OCI-LY3 (cell line): ENCODE results near the gene STRIP2.
A peak's percentile ranks its signal among the peaks of the same experiment; 100 is the strongest.

ENCODE experiments used
- H2AFZ ChIP-seq: fragments of 200-600, 300-600 bp; shearing (Covaris generic); 2 replicates; pipeline ENCODE4 v1.6.0; 2014; ENCODE audit warnings: antibody characterized with exemption, low read depth, low read length
- H3K27ac ChIP-seq: fragments of 200-600, 300-600 bp; sonication (generic); 2 replicates; pipeline ENCODE4 v1.5.1; 2014; ENCODE audit warnings: mild to moderate bottlenecking, low read length, moderate library complexity, mixed read lengths
- H3K27me3 ChIP-seq: fragments of 200-600, 300-600 bp; sonication (generic); 2 replicates; pipeline ENCODE4 v1.6.1; 2014; ENCODE audit warnings: low read depth, low read length, mixed read lengths
- H3K36me3 ChIP-seq: fragments of 200-600, 300-600 bp; sonication (generic); replicated peaks from 2 replicates; pipeline ENCODE3; 2014; ENCODE audit warnings: low read depth, low read length, mixed read lengths
- H3K4me1 ChIP-seq: fragments of 300-600, 200-600 bp; sonication (generic); 2 replicates; pipeline ENCODE4 v1.6.1; 2014; ENCODE audit warnings: low read length, mixed read lengths
- H3K4me2 ChIP-seq: fragments of 200-600, 300-600 bp; sonication (generic); 2 replicates; pipeline ENCODE4 v1.6.1; 2014; ENCODE audit warnings: low read length, mixed read lengths
- H3K4me3 ChIP-seq: fragments of 300-600, 200-600 bp; sonication (generic); 2 replicates; pipeline ENCODE4 v1.5.1; 2014; ENCODE audit warnings: antibody characterized with exemption, mild to moderate bottlenecking, low read length, moderate library complexity
- H3K79me2 ChIP-seq: fragments of 300-600, 200-600 bp; shearing (Covaris generic); 2 replicates; pipeline ENCODE4 v1.6.1; 2014; ENCODE audit warnings: mild to moderate bottlenecking, low read length, mixed read lengths
- H3K9ac ChIP-seq: fragments of 300-600, 200-600 bp; shearing (Covaris generic); 2 replicates; pipeline ENCODE4 v1.6.0; 2014; ENCODE audit warnings: mild to moderate bottlenecking, low read length, moderate library complexity
- H3K9me3 ChIP-seq: fragments of 200-600, 300-600 bp; shearing (Covaris generic); 2 replicates; pipeline ENCODE4 v1.6.1; 2014; ENCODE audit warnings: low read length, mixed read lengths; ENCODE audit not compliant: insufficient read depth
- H4K20me1 ChIP-seq: fragments of 200-600, 300-600 bp; sonication (generic); 2 replicates; pipeline ENCODE4 v1.6.1; 2016; ENCODE audit warnings: low read length, mixed read lengths; ENCODE audit not compliant: insufficient read depth
- EZH2phosphoT487 ChIP-seq: fragments of 200-600 bp; shearing (Covaris generic); IDR thresholded peaks from 2 replicates; pipeline ENCODE4 v1.6.1; 2018; ENCODE audit warnings: antibody characterized with exemption, mixed run types, low read depth
- TF ChIP-seq, protein P1 (sequence below): fragments of 200-600, 300-600 bp; sonication (generic); IDR thresholded peaks from 2 replicates; pipeline ENCODE4 v1.5.1; 2014; ENCODE audit warnings: antibody characterized with exemption, low read length, low read depth

STRIP2 gene

GRCh38 chr7:129499999-129500398 is 65.8 kb downstream of the STRIP2 start:
- no peaks in the 10 kb centered on the region for H4K20me1 ChIP-seq
- peaks cover 12% of the 10 kb centered on the region for H3K4me1 ChIP-seq
- H3K79me2 ChIP-seq = no peaks in the 10 kb centered on the region
- no peak overlapping the region for H3K9ac ChIP-seq
- no peak overlapping the region for H3K27ac ChIP-seq
- no peaks in the 10 kb centered on the region for H3K36me3 ChIP-seq
- no peaks in the 10 kb centered on the region for H3K9me3 ChIP-seq
- H3K27me3 ChIP-seq = 0 out of 2 replicates have a peak, but pooled peaks cover 3% of the 10 kb centered on the region
- peak overlapping the region; percentile 49 for H3K4me2 ChIP-seq
- TF ChIP-seq, protein P1, sequence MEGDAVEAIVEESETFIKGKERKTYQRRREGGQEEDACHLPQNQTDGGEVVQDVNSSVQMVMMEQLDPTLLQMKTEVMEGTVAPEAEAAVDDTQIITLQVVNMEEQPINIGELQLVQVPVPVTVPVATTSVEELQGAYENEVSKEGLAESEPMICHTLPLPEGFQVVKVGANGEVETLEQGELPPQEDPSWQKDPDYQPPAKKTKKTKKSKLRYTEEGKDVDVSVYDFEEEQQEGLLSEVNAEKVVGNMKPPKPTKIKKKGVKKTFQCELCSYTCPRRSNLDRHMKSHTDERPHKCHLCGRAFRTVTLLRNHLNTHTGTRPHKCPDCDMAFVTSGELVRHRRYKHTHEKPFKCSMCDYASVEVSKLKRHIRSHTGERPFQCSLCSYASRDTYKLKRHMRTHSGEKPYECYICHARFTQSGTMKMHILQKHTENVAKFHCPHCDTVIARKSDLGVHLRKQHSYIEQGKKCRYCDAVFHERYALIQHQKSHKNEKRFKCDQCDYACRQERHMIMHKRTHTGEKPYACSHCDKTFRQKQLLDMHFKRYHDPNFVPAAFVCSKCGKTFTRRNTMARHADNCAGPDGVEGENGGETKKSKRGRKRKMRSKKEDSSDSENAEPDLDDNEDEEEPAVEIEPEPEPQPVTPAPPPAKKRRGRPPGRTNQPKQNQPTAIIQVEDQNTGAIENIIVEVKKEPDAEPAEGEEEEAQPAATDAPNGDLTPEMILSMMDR = no peak
- no peak for TF ChIP-seq EZH2phosphoT487
- H2AFZ ChIP-seq = 0 out of 2 replicates have a peak overlapping the region, but pooled peaks have one; percentile 51
- peak overlapping the region; percentile 36 for H3K4me3 ChIP-seq

GRCh38 chr7:129501760-129502707 is 67.8 kb downstream of the STRIP2 start, which contains the start of gene SMKR1:
Gene SMKR1, plus strand, starts transcription at chr7:129502531. Its CDS starts 294 bp downstream, at chr7:129502825.
- H3K79me2 ChIP-seq = no peaks in the 10 kb centered on the region
- peak within 1 kb of the TSS; percentile 92 for H3K4me2 ChIP-seq
- TF ChIP-seq, protein P1 = no peak
- no peak for TF ChIP-seq EZH2phosphoT487
- peaks cover 12% of the 10 kb centered on the region for H3K4me1 ChIP-seq
- H3K4me3 ChIP-seq = peak within 1 kb of the TSS; percentile 82
- H3K9ac ChIP-seq = peak within 1 kb of the TSS; percentile 57
- H3K27ac ChIP-seq = no peak within 1 kb of the TSS
- H3K36me3 ChIP-seq = no peaks in the 10 kb centered on the region
- 0 out of 2 replicates have a peak, but pooled peaks cover 3% of the 10 kb centered on the region for H3K27me3 ChIP-seq
- H3K9me3 ChIP-seq = no peaks in the 10 kb centered on the region
- H4K20me1 ChIP-seq = no peaks in the 10 kb centered on the region
- H2AFZ ChIP-seq = peak within 1 kb of the TSS; percentile 52

- peaks cover 12% of the 10 kb centered on the region for H3K4me1 ChIP-seq
- peak overlapping the region; percentile 52; the same call in 1 of the 2 replicates for H2AFZ ChIP-seq
- H3K79me2 ChIP-seq = no peaks in the 10 kb centered on the region
- H3K36me3 ChIP-seq = no peaks in the 10 kb centered on the region
- peak overlapping the region; percentile 92 for H3K4me2 ChIP-seq
- H3K9ac ChIP-seq = peak overlapping the region; percentile 57
- H3K27me3 ChIP-seq = 0 out of 2 replicates have a peak, but pooled peaks cover 3% of the 10 kb centered on the region
- TF ChIP-seq EZH2phosphoT487 = no peak
- TF ChIP-seq, protein P1 = peak; percentile 20; the same call in 1 of the 2 replicates
- no peak overlapping the region for H3K27ac ChIP-seq
- H3K4me3 ChIP-seq = peak overlapping the region; percentile 82
- H3K9me3 ChIP-seq = no peaks in the 10 kb centered on the region
- no peaks in the 10 kb centered on the region for H4K20me1 ChIP-seq
These were observed 68.8 kb downstream of the STRIP2 start for GRCh38 chr7:129502708-129503685.
